Activated CD4-positive, CD25-positive, alpha-beta regulatory T cell treated with anti-CD3 and anti-CD28 coated beads, Interleukin-2, amount 50 U/mL, for 72 hours (primary cell): Measurements from ENCODE around the gene NELFCD.

Experiments used
- DNase-seq: peaks from one replicate; pipeline ENCODE4 v3.0.0; 2021

NELFCD gene

DNA sequence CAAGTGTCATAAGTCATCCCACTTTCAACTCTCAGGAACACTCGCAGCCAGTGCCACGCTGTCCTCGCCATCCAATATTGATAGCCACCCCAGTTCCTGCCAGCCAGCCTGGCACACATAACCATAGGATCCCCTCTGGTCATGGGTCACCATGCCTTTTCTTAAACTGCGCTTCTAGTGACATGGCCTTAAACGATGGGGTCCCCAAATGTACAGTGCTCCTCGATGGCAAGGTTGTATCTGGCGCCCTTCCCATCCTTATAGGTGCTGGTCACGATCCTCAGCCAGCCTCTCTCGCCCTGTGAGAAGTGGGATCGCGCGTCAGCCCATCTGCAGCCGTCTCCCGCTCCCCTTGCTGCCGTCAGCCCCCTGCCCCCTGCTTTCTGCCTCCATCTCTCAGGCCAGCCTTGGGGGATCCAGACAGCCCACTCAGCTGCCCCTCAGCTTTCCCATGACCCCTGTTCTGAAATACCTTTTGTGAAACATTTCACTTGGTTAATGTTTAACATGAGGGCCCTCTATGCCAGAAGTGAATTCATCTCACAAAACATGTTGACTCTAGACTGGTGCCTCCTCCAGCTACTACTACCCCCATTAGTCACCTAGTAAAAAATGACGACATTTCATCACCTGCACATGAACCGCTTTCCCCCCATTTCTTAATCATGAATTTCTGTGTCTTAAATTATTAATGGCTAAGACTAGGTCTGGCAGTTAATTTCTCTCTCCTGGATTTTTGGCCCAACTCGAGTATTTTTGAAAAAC lies 14.6 kb downstream of the NELFCD start:
- no peak for DNase-seq

DNA sequence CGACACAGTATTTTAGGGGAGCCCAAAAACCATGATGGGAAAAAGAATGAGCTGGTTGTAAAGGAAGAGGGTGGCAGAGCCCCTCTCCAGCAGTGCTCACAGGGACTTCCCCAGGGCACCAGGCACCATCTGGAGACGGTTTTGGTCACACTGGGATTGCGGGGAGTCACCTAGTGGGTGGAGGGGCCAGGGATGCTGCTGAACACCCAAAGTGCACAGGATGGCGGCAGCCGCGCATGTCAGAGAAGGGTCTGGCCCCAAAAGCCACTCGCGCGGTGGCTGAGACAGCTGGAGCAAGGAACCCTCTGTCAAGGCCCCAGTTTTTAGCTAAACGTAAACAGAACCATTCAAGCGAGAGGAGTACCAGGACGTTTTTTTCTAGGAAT lies 15.2 kb downstream of the NELFCD start:
- no peak for DNase-seq

GRCh38 chr20:58997141-58997770 lies 16.2 kb downstream of the NELFCD start:
- no peak for DNase-seq

DNA sequence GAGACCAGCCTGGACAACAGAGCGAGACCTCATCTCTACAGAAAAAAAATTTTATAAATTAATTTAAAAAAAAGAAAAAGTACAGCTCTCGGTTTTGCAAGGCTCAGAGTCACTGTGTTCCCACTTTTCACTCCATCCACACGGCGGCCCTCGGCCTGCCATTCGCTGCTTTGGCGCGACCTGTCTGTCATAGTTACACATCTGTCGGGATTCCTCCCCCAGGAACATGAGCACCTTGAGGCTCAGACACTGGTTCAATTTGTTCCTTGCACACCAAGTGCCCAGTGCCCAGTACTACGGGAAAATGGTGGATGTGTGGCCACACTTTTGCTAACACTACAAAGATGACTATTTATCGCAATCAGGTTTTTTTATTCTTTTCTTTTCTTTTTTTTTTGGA lies 17.6 kb downstream of the NELFCD start:
- no peak for DNase-seq

DNA sequence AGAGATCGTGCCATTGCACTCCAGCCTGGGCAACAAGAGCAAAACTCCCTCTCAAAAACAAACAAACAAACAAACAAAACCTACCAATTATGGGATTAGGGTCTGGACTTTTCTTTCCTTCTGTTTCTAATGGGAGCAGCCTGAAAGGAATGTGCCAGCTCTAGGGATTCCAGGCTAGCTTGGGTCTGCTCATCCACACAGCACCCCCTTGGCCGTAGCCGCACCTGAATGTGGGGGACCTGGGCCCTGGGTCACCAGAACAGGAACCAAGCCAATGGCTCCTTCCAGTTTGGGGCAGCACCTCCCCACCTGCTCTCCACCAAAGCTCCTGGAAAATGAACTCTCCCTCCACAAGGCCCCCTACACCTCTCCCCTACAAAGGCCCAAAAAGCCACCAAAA lies 19.3 kb downstream of the NELFCD start:
- no peak for DNase-seq

- DNase-seq, result no peak
Measured at GRCh38 chr20:59001068-59001448, 20.0 kb downstream of the NELFCD start.

DNA sequence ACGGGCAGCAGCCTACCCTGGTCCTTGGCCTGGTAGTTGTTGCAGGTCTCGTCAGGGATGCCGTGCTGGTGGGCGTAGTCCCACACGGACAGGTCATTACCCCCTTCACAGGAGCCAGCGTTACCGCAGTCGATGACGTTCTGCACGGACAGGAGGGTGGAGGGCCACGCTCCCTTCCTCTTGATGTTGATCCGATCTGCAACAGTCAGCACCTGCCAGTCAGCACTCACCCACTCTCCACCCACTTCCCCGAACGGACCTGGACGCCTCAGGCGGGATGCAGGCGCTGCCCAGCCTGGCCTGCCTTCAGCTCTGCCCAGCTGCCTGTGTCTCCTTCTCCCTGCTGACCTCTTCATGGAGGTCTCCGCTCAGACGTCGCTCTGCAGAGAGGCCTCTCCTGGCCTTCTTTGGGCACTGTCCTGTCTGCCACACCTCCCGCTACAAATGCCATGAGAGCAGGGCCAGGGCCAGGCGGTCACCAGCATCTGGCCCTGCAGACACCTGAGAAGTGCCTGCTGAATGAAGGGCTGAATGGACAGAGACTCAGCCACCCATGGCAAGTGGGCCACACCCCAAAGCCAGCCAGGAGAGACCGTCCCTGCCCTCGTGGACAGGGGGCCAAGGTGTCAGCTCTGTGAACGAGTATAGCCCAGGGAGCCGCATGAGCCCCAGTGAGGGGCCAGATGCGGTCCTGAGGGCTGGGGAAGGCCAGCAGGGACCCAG lies 20.6 kb downstream of the NELFCD start:
- DNase-seq, result no peak

GRCh38 chr20:59002388-59002787 lies 21.3 kb downstream of the NELFCD start:
- no peak for DNase-seq

GRCh38 chr20:59002874-59003399 lies 21.9 kb downstream of the NELFCD start:
- DNase-seq, result no peak

- DNase-seq, result no peak
Measured at GRCh38 chr20:59003836-59004492, 22.9 kb downstream of the NELFCD start.

- peak; percentile 64 for DNase-seq
Measured at GRCh38 chr20:59004493-59004762, 23.4 kb downstream of the NELFCD start.

- DNase-seq, result peak; percentile 59
Measured at GRCh38 chr20:59004763-59005522, 23.9 kb downstream of the NELFCD start.

DNA sequence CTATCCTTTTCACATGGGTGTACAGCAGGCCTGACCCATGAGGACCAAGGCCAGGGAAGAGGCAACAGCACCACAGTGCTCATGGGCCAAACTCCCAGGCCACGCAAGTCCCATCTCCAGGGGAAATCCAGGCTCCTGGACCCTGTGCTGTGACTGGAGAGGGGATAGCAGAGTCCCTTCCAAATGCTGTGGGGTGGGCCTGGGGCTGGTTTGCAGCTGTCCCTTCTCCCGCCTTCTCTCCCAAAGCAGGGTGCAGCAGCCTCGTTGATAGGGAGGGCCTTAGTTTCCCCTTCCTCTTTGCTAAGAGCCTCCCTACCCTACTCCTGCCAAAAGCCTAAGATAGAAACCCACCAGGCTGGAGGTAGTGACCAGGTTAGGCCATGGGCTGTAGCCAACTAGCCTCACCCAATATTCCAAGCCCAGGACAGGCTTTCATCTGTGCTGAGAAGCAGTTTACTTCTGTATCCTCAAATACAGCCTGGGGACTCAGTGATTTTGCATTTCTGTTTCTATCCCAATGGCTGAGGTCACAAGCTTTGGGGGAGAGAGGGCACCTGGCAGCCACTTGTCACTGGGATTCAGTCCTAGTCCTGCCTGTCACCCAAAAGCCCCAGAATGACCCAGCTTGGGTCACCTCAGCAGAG lies 24.6 kb downstream of the NELFCD start:
- DNase-seq, result no peak

- DNase-seq, result no peak
Measured at GRCh38 chr20:59006167-59006863, 25.3 kb downstream of the NELFCD start.

GRCh38 chr20:59006864-59007664 lies 26.0 kb downstream of the NELFCD start, which contains the start of gene CTSZ:
CTSZ (minus strand) TSS chr20:59007254; CDS start chr20:59007128, 126 bp downstream.
- peak; percentile 66 for DNase-seq

GRCh38 chr20:59007665-59008511 lies 26.8 kb downstream of the NELFCD start:
- DNase-seq, result no peak

GRCh38 chr20:59008715-59009336 lies 27.8 kb downstream of the NELFCD start:
- no peak for DNase-seq

DNA sequence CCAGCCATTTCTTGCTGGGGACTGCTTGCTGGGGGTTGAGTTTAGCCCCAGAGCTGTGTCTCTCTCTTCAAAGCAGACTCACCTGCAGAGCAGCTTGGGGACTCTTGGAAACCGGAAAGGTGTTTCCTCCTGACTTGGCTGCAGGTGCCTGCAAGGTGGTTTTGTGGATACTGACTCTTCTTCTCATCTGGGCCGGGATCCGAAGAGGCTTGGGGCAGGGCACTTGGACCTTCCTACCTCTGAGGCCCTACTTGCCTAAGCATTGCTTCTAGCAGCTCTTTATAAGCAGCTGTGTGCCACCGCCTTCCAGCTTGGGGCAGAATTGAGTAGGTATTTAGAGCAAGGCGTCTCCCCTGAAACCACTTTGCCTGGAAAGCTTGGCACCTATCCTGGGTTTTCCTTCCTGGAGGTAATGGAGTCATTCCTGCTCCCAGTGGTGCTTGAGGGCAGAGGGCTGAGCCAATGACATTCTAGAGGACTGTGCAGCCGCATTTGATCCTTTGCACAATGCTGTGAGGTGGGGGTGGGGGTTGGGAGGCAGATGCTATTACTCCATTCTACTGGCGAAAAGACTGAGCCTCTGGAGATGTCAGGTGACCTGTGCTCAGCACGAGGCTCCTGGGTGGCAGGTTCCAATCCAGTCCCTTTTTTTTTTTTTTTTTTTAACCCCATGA lies 29.4 kb downstream of the NELFCD start:
- DNase-seq, result no peak
